Measurements from ENCODE around the gene SLC35A2.

Gene SLC35A2

GRCh38 chrX:48893556-48894348 lies 17.7 kb downstream of the SLC35A2 start:
- no peak for DNase-seq (ENCODE audit: low read depth in 1 of 2, low spot score in 1 of 2)
- no peak overlapping the region for H3K4me3 ChIP-seq (replicated peaks; ENCODE audit: insufficient read depth, low read length)
- H3K27me3 ChIP-seq (ENCODE audit: insufficient read depth, poor library complexity, severe bottlenecking) = no peaks in the 10 kb centered on the region
- TF ChIP-seq REST (IDR thresholded peaks at IDR 0.05; ENCODE audit: insufficient replicate concordance, low read depth) (no peak), CTCF (IDR thresholded peaks at IDR 0.05; ENCODE audit: insufficient read depth, low read length) (no peak), SPI1 (IDR thresholded peaks at IDR 0.05; ENCODE audit: borderline replicate concordance, low read depth) (no peak), POLR2AphosphoS5 (IDR thresholded peaks at IDR 0.05; ENCODE audit: low read depth) (no peak), GABPA (IDR thresholded peaks at IDR 0.05; ENCODE audit: low read depth) (no peak)
- H3K27ac ChIP-seq (replicated peaks) = no peak overlapping the region

GRCh38 chrX:48892896-48893295 lies 18.6 kb downstream of the SLC35A2 start:
- no peak overlapping the region for H3K4me3 ChIP-seq (replicated peaks; ENCODE audit: insufficient read depth, low read length)
- H3K27me3 ChIP-seq (ENCODE audit: insufficient read depth, poor library complexity, severe bottlenecking) = no peaks in the 10 kb centered on the region
- no peak overlapping the region for H3K27ac ChIP-seq (replicated peaks)
- TF ChIP-seq REST (IDR thresholded peaks at IDR 0.05; ENCODE audit: insufficient replicate concordance, low read depth) = no peak
- no peak for TF ChIP-seq GABPA (IDR thresholded peaks at IDR 0.05; ENCODE audit: low read depth)
- TF ChIP-seq SPI1 (IDR thresholded peaks at IDR 0.05; ENCODE audit: borderline replicate concordance, low read depth) = no peak
- no peak for TF ChIP-seq CTCF (IDR thresholded peaks at IDR 0.05; ENCODE audit: insufficient read depth, low read length)
- TF ChIP-seq POLR2AphosphoS5 (IDR thresholded peaks at IDR 0.05; ENCODE audit: low read depth) = no peak
- no peak for DNase-seq (ENCODE audit: low read depth in 1 of 2, low spot score in 1 of 2)

- TF ChIP-seq SPI1 (IDR thresholded peaks at IDR 0.05; ENCODE audit: borderline replicate concordance, low read depth) = no peak
- no peak for TF ChIP-seq POLR2AphosphoS5 (IDR thresholded peaks at IDR 0.05; ENCODE audit: low read depth)
- no peak for TF ChIP-seq REST (IDR thresholded peaks at IDR 0.05; ENCODE audit: insufficient replicate concordance, low read depth)
- TF ChIP-seq GABPA (IDR thresholded peaks at IDR 0.05; ENCODE audit: low read depth) = no peak
- TF ChIP-seq CTCF (IDR thresholded peaks at IDR 0.05; ENCODE audit: insufficient read depth, low read length) = no peak
- peak; percentile 67 to 79 for DNase-seq (ENCODE audit: low read depth in 1 of 2, low spot score in 1 of 2)
- no peak overlapping the region for H3K27ac ChIP-seq (replicated peaks)
- H3K4me3 ChIP-seq (replicated peaks; ENCODE audit: insufficient read depth, low read length) = peak overlapping the region; percentile 53
- no peaks in the 10 kb centered on the region for H3K27me3 ChIP-seq (ENCODE audit: insufficient read depth, poor library complexity, severe bottlenecking)
These were observed 19.8 kb downstream of the SLC35A2 start for GRCh38 chrX:48891402-48892288.
